HG03139 (cell line): ENCODE measurements around the gene PRKCB.

Experiments used
- ATAC-seq: cut with Tn5 transposase; IDR thresholded peaks from one replicate; pipeline ENCODE4 v1.9.1; 2021; ENCODE audit not compliant: unreplicated experiment

PRKCB gene

GRCh38 chr16:24118126-24118821, 282.5 kb downstream of the PRKCB start:
- no peak for ATAC-seq

GRCh38 chr16:24119807-24120206, 284.0 kb downstream of the PRKCB start:
- ATAC-seq = no peak

- ATAC-seq = no peak
These were observed 287.5 kb downstream of the PRKCB start for GRCh38 chr16:24123275-24123674.

GRCh38 chr16:24124291-24124690, 288.5 kb downstream of the PRKCB start:
- ATAC-seq = no peak

GRCh38 chr16:24125214-24125613, 289.4 kb downstream of the PRKCB start:
- no peak for ATAC-seq

- ATAC-seq = no peak
These were observed 293.7 kb downstream of the PRKCB start for GRCh38 chr16:24129412-24129918.

GRCh38 chr16:24130494-24131085, 294.8 kb downstream of the PRKCB start:
- ATAC-seq = no peak

GRCh38 chr16:24131294-24131693, 295.5 kb downstream of the PRKCB start:
- ATAC-seq = no peak

- no peak for ATAC-seq
These were observed 296.4 kb downstream of the PRKCB start for GRCh38 chr16:24132048-24132796.

GRCh38 chr16:24132797-24133155, 297.0 kb downstream of the PRKCB start:
- ATAC-seq = no peak

GRCh38 chr16:24135624-24136565, 300.1 kb downstream of the PRKCB start:
- no peak for ATAC-seq

GRCh38 chr16:24138024-24138423, 302.2 kb downstream of the PRKCB start:
- no peak for ATAC-seq

GRCh38 chr16:24138575-24138974, 302.8 kb downstream of the PRKCB start:
- no peak for ATAC-seq

- no peak for ATAC-seq
These were observed 303.5 kb downstream of the PRKCB start for GRCh38 chr16:24139282-24139681.

GRCh38 chr16:24140730-24141129, 304.9 kb downstream of the PRKCB start:
- ATAC-seq = no peak

- no peak for ATAC-seq
These were observed 305.7 kb downstream of the PRKCB start for GRCh38 chr16:24141466-24141865.

- no peak for ATAC-seq
These were observed 306.1 kb downstream of the PRKCB start for GRCh38 chr16:24141917-24142316.

- ATAC-seq = no peak
These were observed 310.1 kb downstream of the PRKCB start for GRCh38 chr16:24145927-24146326.

- ATAC-seq = no peak
These were observed 310.7 kb downstream of the PRKCB start for GRCh38 chr16:24146518-24146917.

- no peak for ATAC-seq
These were observed 313.3 kb downstream of the PRKCB start for GRCh38 chr16:24149102-24149501.

GRCh38 chr16:24150282-24150681, 314.5 kb downstream of the PRKCB start:
- no peak for ATAC-seq
